Activated CD4-positive, CD25-positive, alpha-beta regulatory T cell treated with anti-CD3 and anti-CD28 coated beads, Interleukin-2, amount 50 U/mL, for 24 hours (primary cell): ENCODE data around the gene IL17RD.

Experiments
- ATAC-seq, 2 donors: fragments of 150-1000 bp; cut with Tn5 transposase; one replicate each; pipeline ENCODE4 v1.10.0; 2021; ENCODE audit warnings: mild to moderate bottlenecking in 1 of 2, moderate library complexity in 1 of 2

Gene IL17RD

DNA sequence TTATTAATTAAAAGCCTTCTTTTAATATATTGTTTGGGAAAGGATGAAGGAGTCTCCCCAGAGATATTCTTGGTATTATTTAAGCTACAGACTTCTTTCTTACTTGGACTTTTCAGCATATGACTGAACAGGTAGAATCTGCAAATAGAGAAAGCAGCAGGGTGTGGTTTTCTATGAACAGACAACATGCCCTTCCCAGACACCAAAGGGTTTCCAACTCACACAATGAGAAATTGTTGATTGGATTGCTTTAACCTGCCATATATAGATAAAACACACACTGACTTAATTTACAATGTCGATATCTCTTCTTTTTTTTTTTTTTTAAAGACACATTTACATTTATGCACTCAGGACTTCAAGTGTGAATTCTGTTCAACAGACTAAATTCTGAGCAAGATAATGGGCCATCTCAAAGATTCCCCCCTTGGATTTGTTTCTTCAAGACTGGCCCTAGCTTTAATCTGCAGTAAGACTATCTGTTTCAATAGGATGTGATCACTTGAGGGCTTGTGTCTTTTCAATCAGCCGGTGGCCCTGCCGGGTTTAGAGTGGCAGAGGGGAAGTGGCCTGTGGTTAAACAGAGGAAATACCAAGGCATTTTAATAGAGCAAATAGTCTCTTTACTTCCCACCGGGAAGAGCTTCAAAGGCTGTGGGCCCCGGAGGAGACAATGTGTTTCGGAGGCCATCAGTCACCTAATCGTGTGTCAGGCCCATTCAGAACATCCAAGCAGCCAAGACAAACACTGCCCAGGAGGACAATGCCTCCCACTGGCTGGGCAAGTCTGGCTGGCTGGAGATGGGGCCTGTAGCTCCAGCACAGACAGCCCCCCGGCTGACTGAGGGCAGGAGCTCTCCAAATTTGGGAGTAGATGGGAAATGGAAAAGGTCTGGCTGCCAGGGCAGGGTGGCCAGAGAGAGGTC, 6.1 kb downstream of the IL17RD start:
- ATAC-seq: no peak

DNA sequence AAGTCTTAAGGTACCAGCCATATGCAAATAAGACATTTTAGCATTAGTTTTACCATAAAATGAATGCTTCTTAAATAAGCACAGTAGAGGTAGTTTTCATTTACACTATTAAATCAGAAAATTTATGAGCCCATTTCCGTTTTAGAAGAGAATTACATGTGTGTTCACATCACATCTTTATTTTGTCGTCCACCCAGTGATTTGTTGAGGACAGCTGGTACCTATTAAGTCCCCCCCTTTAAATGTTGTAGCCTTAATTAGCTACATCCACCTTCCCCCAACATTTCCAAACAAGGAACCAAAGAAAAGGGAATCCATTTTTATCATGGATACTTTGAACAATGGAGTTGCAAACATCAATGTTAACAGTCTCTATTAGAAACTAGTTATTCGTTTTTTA, 6.8 kb downstream of the IL17RD start:
- ATAC-seq: no peak

DNA sequence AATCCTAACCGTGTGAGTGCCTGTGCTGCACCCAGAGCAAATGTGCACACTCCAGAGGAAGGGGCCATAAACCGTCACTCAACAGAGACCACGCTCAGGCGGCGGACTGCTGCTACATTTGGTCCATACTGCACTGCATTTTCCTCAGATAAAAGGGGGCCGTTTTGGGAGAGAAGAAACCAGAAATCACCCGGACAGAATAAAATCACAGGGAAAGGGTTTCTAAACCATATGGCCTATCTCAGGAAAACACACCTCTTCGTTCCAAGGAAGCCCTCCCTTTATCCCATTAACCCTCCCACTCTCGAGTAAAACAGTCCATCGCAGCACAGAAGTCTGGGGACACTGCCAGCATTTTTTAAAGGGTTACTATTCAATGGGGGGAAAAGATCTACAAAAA, 7.6 kb downstream of the IL17RD start:
- ATAC-seq: no peak

GRCh38 chr3:57155310-57155643, 9.9 kb downstream of the IL17RD start:
- no peak for ATAC-seq

GRCh38 chr3:57154470-57155309, 10.5 kb downstream of the IL17RD start:
- no peak for ATAC-seq

DNA sequence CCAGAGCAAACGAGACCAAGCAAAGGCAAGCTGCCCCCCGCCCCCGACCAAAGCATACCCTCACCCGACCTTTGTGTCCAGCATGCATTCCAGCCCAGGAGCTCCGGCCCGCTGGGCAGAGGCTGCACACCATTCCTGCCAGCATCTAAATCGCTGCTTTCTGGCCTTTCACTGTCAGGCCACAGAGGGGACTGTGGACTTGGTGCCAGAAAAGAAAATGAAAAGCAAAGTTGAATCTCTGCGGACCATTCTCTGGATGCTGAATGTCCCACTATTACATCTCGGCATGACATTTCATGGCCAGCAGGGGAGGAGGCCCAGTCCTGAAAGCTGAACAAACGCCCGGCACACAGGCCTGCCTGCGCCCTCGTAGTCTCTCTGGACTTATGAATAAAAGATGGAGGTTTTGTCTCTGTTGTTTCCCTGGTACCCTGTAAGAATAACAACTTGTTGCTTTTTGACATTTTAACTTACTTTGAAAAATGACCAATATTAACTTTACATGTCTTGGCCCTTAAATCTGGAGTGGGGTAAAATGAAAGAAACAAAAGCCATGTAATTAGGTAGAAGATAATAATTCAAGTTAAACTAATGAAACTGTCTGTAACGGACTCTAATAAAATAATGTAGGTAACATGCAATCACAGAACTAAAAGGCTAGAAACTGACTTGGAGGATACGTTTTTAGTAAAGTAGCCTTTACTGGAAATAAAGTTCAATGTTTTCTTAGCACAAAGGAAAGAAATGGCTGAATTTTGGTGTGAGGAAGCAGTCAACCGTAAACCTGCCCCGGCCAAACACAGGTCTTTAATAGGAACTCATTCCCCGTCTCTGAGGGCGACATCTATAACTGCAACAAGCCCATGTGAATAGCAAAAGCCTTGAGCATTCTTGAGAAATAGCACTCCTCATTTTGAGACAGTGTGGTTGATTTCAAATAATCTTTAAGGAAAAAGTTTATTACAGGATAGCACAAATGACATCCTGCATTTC, 12.7 kb downstream of the IL17RD start:
- no peak for ATAC-seq

- ATAC-seq: no peak
Observed at GRCh38 chr3:57151749-57152148, 13.4 kb downstream of the IL17RD start.

- no peak for ATAC-seq
Observed at GRCh38 chr3:57151021-57151449, 14.1 kb downstream of the IL17RD start.

DNA sequence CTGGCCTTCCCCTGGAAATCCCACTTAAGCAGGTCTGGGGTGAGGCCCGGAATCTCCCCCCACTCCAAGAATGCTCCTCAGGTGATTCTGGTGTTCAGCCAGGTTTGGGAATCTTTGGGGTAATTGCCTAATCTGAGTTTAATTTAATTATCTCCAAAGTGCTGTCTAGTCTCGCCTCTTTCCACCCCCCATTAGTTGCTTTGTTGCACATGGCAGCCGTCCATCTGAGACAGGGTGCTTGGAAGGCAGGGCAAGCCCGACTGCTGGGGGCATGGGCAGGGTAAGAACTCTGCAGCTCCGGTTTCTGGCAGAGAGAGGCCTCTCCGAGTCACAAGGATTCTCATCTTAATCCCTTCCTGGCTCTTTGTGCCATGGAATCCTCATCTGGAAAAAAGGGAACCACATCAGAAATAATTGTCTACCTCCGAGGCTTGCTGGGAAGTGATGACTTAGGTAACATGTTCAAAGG, 15.0 kb downstream of the IL17RD start:
- ATAC-seq: no peak

- ATAC-seq: no peak
Observed at GRCh38 chr3:57147071-57147470, 18.1 kb downstream of the IL17RD start.

DNA sequence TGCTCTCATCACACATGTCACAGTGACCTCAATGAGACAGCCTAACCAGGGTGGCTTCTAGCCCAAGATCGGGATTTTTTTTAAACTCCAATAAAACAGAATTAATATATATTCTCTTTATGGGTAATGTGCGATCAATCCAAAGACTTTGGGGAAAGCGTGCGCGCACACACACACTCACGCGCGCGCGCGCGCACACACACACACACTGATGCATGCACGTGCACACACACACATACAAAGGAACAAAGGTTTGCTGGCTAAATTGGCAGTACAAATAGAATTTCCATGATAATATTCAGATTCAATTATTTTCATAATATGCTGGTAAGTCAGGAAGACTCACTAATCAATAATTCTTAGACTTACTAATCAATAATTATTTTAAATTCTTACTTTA, 19.3 kb downstream of the IL17RD start:
- no peak for ATAC-seq

DNA sequence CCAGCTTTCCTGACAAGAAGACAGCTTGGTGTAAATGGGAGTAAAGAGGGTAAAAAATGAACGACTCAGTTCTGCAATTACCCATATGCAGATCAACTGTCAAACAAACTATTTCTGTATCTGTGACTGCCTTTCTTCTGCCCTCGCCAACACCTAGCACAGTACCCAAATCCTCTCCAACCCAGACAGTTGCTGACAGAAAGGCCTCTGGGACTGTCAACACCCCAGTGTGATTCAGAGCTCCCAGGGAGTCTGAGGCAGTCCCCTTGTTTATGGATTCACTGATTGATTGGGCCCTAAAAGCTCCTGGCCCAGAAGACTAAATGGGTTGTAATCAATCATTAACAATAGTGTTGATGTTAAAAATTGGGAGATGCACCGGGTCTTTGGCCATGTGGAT, 20.2 kb downstream of the IL17RD start:
- ATAC-seq: no peak

GRCh38 chr3:57143886-57144459, 21.2 kb downstream of the IL17RD start:
- no peak for ATAC-seq

DNA sequence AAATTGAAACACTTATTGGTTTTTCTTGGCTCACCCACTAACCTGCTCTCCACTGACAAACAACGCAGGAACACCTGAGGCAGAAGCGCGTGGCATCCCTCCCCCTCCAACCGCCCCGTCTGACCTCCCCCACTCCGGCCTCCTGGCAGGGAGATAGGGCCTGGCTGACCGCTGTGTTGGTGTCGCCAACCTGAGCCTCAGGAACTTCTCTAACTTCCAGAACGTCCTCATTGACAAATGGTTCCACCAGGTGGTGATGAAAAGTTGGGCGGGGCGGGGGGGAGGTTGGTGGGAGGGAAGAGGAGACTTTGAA, 22.8 kb downstream of the IL17RD start:
- no peak for ATAC-seq

DNA sequence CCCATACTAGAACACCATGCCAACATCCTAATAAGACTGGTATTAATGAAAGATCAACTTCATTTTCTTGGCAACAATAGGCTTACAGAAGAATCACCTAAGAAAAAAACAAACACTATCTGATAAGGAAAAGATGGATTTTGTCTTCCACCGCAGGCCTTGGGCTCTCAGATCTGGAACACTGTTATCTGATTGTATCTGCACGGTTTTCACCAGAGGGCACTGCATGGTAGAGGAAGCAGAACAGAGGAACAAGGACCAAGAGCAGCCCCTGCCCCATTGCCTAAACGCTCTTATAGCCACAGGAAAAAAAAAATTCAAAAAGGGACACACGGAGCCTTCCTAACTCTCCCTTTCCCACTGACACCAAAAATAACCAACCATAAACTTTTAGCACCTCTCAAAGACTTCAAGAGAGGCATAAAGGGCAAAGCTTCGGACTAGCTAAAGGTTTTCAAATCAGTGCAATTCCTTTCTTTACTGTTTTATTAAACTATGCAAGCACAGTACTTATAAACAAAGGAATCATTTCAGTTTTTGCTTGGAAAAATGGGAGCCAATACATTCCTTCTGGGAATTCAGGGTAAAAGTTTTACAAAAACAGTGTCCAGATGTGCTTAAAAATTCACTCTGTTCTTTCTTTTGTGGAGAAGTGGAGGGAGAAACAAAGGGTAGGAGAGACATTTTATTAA, 23.3 kb downstream of the IL17RD start:
- no peak for ATAC-seq

- ATAC-seq: no peak
Observed at GRCh38 chr3:57140894-57141293, 24.3 kb downstream of the IL17RD start.

GRCh38 chr3:57135964-57136719, 29.0 kb downstream of the IL17RD start:
- ATAC-seq: no peak

DNA sequence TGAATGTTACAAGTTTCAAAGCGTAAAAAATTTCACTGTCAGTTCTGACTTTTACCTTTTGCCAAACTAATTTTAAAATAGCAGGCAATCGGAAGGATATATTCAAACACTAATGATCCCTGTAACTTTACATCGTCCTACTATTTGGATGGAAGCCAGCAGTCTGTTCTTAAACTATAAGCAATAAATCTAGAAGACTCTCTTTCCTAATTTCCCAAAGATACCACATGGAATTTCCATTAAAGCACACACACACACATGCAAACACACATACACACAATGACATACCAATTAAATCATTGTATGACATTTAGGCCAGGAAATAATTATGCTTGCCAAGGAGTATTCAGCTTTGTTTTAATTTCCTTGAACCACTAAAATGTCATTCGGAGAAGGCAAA, 32.0 kb downstream of the IL17RD start:
- no peak for ATAC-seq

GRCh38 chr3:57132674-57133073, 32.5 kb downstream of the IL17RD start:
- no peak for ATAC-seq

DNA sequence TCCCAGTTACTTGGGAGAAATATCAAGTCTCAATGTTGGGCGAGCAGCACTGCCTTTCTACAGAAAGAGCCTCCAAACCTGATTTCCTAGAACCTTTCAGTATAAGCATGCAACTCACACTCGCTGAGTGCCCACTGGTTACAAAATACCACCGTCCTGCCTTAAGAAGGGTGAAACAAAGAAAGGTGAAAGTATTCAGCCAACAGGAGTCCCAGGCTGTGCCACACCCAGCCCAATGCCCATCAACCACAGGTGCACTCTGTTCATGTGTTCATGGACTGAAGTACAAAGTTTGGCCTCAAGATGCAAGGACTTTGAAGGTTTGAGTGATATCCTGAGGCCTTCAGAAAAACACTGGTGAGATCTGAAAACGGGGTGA, 34.0 kb downstream of the IL17RD start:
- ATAC-seq: no peak
